ENCODE measurements around the gene MAGED1. TPM values are rescaled to one million over a fixed set of nuclear protein-coding genes. Genes with fewer than 3 reads are reported as not detected.

The MAGED1 gene
- total RNA-seq, 1 experiment from 2014 or later, result 151 TPM

- in situ Hi-C loops (cut with HindIII; ENCODE audit: low pct_unique_long_range_greater_than_20kb, low sequenced_read_pairs) (no loop called here), intact Hi-C loops (cut with micrococcal nuclease; ENCODE audit: unreplicated experiment) (no loop called here)
- Histone ChIP-seq H3K36me3 (ENCODE audit: control insufficient read depth, insufficient read depth, low read length) (no peaks in the 10 kb centered on the region), H3K4me3 (ENCODE audit: low read depth in 2 of 2, low read length in 2 of 2) (no peak overlapping the region), H3K9me3 (ENCODE audit: control insufficient read depth, insufficient read depth, low read depth, low read length) (no peaks in the 10 kb centered on the region), H3K4me1 (ENCODE audit: control insufficient read depth, insufficient read depth, low read length) (peaks cover 7% of the 10 kb centered on the region; the same call in 1 of the 2 replicates), H3K27ac (ENCODE audit: low read length) (no peak overlapping the region), H3K27me3 (ENCODE audit: control insufficient read depth, insufficient read depth, low read length) (no peaks in the 10 kb centered on the region)
- no TSS peak for BruUV-seq (replicated peaks)
- no peak for ATAC-seq
- ChIA-PET POLR2A (no interaction called here), CTCF (no interaction called here)
- no peak for DNase-seq (ENCODE audit: low read depth, low spot score)
- TF ChIP-seq CTCF (IDR thresholded peaks at IDR 0.05) (no peak), TCF7L2 (IDR thresholded peaks at IDR 0.05; ENCODE audit: low read depth, low read length) (no peak), POLR2AphosphoS5 (IDR thresholded peaks at IDR 0.05; ENCODE audit: low read depth, low read length) (no peak), SIN3A (IDR thresholded peaks at IDR 0.05; ENCODE audit: borderline replicate concordance, insufficient read depth, low read depth, low read length) (no peak)
- TF ChIP-seq, protein P1, sequence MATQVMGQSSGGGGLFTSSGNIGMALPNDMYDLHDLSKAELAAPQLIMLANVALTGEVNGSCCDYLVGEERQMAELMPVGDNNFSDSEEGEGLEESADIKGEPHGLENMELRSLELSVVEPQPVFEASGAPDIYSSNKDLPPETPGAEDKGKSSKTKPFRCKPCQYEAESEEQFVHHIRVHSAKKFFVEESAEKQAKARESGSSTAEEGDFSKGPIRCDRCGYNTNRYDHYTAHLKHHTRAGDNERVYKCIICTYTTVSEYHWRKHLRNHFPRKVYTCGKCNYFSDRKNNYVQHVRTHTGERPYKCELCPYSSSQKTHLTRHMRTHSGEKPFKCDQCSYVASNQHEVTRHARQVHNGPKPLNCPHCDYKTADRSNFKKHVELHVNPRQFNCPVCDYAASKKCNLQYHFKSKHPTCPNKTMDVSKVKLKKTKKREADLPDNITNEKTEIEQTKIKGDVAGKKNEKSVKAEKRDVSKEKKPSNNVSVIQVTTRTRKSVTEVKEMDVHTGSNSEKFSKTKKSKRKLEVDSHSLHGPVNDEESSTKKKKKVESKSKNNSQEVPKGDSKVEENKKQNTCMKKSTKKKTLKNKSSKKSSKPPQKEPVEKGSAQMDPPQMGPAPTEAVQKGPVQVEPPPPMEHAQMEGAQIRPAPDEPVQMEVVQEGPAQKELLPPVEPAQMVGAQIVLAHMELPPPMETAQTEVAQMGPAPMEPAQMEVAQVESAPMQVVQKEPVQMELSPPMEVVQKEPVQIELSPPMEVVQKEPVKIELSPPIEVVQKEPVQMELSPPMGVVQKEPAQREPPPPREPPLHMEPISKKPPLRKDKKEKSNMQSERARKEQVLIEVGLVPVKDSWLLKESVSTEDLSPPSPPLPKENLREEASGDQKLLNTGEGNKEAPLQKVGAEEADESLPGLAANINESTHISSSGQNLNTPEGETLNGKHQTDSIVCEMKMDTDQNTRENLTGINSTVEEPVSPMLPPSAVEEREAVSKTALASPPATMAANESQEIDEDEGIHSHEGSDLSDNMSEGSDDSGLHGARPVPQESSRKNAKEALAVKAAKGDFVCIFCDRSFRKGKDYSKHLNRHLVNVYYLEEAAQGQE (IDR thresholded peaks at IDR 0.05; ENCODE audit: insufficient read depth in 1 of 2, low read depth in 2 of 2, low read length in 1 of 2), result no peak
Measured at GRCh38 chrX:51889851-51890250, 3.6 kb upstream of the MAGED1 start.

- Histone ChIP-seq H3K27me3 (ENCODE audit: control insufficient read depth, insufficient read depth, low read length) (no peaks in the 10 kb centered on the region), H3K9me3 (ENCODE audit: control insufficient read depth, insufficient read depth, low read depth, low read length) (no peaks in the 10 kb centered on the region), H3K4me3 (ENCODE audit: low read depth in 2 of 2, low read length in 2 of 2) (no peak overlapping the region), H3K27ac (ENCODE audit: low read length) (no peak overlapping the region), H3K4me1 (ENCODE audit: control insufficient read depth, insufficient read depth, low read length) (peaks cover 10% of the 10 kb centered on the region), H3K36me3 (ENCODE audit: control insufficient read depth, insufficient read depth, low read length) (no peaks in the 10 kb centered on the region; the same call in 1 of the 2 replicates)
- intact Hi-C loops (cut with micrococcal nuclease; ENCODE audit: unreplicated experiment), result no loop called here
- DNase-seq (ENCODE audit: low read depth, low spot score), result no peak
- TF ChIP-seq, protein P1 (IDR thresholded peaks at IDR 0.05; ENCODE audit: insufficient read depth in 1 of 2, low read depth in 2 of 2, low read length in 1 of 2), result no peak
- TF ChIP-seq TCF7L2 (IDR thresholded peaks at IDR 0.05; ENCODE audit: low read depth, low read length), result no peak
- no peak for TF ChIP-seq SIN3A (IDR thresholded peaks at IDR 0.05; ENCODE audit: borderline replicate concordance, insufficient read depth, low read depth, low read length)
- TF ChIP-seq CTCF (IDR thresholded peaks at IDR 0.05), result no peak
- no peak for TF ChIP-seq POLR2AphosphoS5 (IDR thresholded peaks at IDR 0.05; ENCODE audit: low read depth, low read length)
- in situ Hi-C loops (cut with HindIII; ENCODE audit: low pct_unique_long_range_greater_than_20kb, low sequenced_read_pairs), result no loop called here
- ATAC-seq, result no peak
- ChIA-PET POLR2A (no interaction called here), CTCF (no interaction called here)
- BruUV-seq (replicated peaks), result no TSS peak
Measured at GRCh38 chrX:51891245-51891644, 2.2 kb upstream of the MAGED1 start.

Measured in Panc1 (cell line).